GM21381 (cell line): Measurements from ENCODE around the gene CEP112.

Source experiments
- ATAC-seq: cut with Tn5 transposase; IDR thresholded peaks from one replicate; pipeline ENCODE4 v1.9.1; 2021; ENCODE audit warnings: mild to moderate bottlenecking, moderate library complexity; ENCODE audit not compliant: unreplicated experiment

The CEP112 gene

DNA sequence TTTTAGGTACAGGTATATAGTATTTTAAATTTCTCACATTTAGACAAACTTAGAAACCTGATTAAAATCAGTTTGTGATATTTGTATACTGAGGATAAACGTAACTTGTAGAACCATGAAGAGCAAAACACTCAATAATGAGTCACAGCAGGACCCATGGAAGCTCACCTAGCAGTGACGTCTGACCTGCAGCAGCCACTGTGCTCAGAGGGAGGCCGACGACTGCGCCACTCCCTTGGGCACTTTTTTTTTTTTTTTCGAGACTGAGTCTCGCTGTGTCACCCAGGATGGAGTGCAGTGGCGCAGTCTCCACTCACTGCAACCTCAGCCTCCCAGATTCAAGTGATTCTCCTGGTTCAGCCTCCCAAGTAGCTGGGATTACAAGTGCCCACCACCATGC lies 524.3 kb downstream of the CEP112 start:
- ATAC-seq: no peak

DNA sequence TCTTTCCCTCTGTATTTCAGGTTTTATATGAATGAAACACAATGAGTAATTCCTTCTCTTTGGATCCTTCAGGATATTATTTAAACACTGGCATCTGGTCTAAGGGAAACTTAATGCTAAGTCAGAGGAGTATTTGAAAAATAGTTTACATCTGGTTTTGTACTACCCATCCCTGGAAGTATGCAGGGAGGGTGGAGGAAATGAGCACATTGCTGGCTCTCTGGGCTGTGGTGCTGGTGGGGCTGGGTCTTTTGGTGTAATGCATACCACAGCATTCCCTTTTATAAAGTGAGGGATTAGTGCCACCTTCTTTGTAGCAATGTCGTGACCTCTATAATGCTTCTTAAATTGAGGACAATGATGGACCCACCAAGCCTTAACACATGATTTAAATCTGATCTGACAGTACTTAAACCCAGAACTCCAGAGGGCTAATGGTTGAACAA lies 525.0 kb downstream of the CEP112 start:
- no peak for ATAC-seq

DNA sequence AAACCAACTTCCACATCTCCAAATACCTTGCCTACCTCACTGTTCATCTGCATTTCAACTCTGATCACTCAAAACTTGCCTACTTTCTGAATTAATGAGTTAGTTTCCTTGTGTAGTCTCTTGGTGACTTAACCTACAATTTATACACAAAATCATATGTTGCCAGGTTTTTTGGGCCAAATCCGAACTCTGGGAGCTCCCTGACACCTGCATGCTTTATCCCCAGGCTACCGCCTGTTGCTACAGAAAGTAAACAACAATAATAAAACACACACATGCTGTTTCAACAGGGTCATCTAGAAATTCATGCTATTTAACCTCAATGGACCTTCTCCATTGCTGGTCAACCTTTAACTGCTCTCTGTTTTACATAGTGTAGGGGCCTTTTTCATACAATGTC lies 526.0 kb downstream of the CEP112 start:
- no peak for ATAC-seq

DNA sequence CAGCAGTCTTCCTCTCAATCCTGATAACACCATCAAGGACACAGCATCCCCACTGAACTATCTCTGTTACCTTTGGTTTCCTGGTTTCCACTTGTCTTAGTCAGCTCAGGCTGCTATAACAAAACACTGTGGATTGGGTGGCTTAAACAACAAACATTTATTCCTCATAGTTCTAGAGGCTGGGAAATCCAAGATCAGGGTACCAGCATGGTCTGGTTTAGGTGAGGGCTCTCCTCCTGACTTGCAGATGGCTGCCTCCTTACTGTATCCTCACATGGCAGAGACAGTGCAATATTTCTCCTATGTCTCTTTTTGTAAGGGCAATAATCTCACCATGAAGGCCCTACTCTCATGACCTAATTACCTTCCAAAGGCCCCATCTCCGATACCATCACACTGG lies 527.2 kb downstream of the CEP112 start:
- no peak for ATAC-seq

DNA sequence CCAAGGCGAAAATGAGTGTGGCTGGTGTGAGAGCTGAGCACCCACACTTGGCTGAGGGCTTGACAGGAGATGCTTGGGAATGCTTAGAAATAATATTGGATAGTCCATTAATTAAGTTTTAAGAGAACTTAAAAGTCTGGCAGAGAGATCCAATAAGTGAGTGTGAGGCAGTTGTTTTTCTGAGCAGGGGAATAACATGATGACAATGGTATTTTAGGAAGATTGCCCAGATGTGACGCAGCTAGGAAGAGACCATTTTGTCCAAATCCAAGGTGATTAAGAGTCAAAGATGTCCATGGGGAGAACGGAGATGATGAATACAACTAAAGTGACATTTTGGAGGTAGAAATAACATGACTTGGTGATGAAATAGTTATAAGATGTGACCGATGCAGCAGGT lies 527.7 kb downstream of the CEP112 start:
- ATAC-seq: no peak

DNA sequence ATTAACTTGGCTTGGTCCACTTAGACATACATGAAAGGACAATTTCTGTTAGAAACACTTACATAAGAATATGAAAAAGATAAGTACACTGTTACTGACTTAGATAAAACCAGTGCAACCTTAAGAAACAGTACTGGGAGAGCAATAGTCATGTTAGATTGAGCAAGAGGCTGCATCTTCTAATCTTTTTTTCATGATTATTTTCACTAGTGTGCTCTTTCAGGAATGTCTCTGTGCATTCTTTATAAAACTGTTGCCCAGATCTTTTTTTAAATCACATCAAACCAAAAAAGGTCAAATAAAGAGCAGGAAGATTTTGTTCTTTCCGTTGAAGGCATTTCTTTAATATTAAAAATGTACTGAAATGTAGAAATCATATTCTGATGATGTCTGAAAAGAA lies 529.7 kb downstream of the CEP112 start:
- ATAC-seq: no peak

DNA sequence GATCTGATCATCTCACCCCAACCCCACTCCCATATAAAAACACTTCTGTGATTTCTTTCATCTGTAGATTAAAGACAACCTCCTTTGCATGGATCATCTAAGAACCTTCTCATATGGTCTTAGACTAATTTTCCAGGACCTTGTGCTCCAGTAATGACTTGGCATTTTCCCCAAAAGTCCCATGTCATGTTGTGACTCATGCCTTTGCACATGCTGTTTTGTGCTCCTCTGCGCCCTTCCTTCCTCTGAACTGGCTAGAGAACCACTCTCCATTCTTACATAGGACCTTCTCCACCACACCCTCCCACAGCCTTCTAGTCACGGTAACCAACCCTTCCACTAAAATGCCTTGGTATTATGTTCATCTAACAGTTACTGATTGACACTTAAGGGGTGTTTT lies 531.0 kb downstream of the CEP112 start:
- ATAC-seq: no peak

DNA sequence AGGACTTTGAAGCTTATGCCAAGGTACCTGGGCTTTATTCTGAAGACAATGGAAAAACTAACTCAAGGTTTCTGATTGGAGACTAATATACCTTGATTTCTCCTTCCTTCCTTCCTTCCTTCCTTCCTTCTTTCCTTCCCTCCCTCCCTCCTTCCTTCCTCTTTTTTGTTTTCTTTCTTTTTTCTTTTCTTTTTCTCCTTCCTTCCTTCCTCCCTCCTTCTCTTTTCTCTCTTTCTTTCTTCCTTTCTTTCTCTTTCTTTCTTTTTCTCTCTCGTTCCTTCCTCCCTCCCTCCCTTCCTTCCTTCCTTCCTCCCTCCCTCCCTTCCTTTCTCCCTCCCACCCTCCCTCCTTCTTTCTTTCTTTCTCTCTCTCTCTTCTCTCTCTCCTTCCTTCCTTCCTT lies 531.9 kb downstream of the CEP112 start:
- no peak for ATAC-seq

DNA sequence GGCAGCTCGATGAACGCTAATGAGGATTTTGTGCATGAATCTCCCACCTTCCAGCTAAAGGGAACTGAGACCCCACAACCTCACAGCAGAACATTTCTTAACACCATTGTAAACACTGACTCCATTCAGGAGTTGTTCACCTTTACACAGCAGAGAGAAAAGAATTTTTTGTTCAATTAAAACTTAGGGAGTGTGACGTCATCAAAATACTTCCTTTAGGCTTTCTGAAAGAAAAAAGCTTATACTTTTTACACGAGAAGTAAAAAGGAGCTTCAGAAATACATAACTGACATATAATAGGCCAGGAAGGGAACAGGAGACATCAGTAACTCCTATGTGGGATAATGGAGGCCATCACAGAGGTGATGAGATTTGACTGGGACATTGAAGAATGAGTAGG lies 532.4 kb downstream of the CEP112 start:
- no peak for ATAC-seq

DNA sequence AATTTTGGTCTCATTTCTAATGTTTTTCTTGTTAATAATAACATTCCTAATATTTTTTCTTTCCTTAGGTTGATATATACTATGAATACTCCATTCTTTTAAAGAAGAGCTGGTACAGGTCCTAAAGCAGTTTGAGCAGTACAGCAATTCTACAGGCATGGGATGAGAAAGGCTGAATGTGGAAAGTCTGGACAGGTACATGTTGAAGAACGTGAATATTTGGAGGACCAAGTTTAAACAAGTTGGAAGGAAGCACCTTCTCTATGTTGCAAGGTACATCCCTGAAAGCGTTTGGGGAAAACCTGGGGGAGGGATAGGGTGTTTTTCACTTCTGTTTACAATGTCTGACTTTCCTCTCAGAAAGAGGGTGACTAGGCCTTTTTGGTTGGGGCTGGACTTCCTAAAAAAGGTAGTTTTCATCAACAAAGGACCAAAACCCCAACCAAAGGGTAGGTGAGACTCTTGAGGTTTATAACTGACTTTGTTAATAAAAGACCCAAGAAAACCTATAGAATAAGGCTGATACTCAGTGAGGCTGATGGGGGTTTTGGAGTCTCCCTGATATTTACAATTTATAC lies 534.6 kb downstream of the CEP112 start:
- ATAC-seq: no peak

DNA sequence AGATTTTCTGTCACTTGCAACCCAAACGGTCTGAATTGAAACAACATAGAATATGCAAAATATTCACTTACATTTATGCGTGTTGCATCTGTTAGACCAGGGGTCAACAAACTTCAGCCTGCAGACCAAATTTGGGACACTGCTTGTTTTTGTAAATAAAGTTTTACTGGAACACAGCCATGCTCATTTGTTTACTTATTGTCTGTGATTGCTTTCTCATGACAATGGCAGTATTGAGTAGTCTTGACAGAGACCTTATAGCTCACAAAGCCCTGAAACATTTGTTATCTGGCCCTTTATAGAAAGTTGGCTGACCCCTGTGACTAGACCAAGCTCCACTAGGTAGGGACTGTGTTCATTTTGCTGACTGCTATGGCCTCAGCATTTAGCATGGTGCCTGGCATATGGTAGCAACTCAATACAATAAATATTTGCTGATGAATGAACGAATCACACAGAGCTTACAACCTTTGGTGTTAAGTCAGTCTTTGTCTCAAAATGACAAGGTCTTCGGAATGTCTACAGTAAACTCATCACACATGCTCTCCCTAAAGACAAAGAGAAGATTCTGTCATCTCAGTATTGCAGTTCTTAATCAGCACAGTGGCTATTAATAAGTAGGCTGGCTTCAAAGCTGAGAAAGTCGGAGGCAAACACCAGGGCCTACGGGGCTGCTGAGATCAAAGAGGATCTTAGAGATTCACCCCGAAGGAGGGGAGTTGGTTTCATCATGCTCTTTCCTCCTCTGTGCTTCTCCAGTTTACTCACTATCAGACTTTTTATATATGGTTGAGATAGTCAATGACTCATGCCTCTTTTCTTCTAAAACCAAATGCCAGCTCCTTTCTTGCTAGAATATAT lies 535.3 kb downstream of the CEP112 start:
- ATAC-seq: no peak

DNA sequence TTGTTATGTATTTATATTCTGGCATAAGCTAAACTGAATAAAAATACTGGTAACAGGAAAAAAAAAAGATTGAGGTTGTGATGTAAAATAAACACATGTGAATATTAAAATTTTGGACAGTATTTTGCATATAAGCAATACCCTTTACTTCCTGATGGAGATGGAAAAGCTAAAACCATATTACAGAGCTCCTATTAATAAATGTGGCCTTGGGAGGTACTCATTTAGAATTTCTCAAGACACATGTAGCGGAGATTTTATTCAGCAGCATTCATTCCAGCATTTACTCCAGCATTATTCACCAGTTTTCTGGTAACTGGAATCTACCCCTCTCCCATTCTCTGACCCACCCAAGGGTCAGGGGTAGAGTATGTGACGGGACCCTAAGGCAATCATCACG lies 536.2 kb downstream of the CEP112 start:
- ATAC-seq: no peak

DNA sequence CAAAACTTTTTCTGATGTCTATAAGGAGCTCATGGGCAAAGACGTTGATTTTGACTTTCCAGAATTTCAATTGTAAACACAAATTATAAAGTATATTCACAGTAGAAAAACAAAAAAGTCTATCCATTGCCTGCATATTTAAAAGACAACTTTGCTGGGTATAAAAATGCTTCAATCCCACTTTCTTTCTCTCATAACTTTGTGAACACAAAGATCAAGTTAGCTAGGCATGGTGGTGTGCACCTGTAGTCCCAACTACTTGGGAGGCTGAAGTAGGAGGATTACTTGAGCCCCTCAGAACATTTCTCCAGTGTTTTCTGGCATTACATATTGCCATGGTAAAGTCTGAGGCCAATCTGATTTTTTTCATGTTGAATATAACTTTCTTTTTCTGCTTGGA lies 547.4 kb downstream of the CEP112 start:
- ATAC-seq: no peak

DNA sequence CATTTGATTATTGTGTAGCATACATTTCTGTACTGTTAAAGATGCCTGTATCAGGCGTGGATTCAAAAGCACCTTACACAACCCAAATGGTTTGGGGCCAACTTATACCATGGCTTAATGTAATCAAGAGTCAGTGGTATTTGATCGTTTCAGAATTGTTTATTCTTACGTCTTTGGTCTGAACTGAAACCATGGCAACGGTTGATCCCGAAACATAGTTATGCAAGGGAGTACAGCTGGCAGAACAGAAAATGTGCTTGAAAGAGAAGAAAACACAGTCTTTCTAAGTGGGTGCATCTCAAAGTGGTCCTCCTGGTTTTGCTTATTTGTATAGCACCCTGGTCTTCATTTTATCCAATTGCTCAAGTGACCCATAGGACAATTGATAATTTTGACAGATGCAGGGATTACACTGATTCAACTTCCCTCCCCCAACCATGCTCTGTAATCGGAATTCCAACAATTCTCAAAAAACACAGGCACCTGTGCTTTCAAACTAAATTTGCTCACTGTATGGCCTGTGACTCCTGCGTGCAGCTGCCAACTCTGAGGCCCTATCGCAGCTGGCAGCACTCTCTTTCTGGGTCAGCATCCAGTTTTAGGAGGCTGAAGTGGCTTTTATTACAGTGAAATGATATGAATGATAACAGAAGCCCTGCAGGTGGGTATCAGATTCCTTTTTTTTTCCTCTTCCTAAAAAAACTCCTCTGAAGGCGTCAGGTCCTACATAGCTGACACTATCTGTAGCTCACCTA lies 553.5 kb downstream of the CEP112 start:
- ATAC-seq: no peak

DNA sequence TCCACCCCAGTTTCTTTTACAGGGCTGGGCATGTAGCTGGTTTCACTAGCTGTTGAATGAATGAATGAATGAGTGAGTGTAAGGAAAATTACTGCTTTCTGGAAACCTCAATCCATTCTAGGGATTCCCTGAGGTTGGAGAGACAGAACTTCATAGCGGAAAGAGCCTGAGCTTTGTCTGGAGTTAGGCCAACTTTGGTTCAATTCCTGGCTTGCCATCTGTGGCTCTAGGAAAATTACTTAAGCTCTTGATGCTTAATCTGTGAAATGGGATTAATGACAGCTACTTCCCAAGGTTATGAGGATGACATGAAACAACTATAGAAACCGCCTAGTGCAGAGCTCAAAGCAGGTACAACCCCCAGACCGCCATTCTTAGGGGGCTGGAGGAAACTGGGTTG lies 554.1 kb downstream of the CEP112 start:
- ATAC-seq: no peak

DNA sequence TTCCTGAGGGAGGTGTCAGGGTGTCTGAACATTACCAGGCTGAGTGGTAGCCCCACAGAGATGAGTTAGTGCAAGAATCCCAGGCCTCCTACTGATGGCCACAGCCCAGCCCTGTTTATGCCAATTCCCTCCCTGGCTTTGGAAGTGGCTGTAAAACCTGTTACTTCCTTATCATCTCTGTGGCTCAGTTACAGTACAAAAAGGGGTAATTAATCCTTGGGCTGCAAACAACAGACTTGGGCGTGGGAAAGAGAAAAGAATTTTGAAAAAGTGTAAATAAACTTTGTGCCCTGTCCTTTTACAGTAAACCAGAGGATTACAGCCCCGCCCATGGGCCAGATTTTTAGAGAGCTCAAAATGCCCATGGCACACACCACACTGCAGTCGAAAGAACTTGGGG lies 557.4 kb downstream of the CEP112 start:
- ATAC-seq: no peak

DNA sequence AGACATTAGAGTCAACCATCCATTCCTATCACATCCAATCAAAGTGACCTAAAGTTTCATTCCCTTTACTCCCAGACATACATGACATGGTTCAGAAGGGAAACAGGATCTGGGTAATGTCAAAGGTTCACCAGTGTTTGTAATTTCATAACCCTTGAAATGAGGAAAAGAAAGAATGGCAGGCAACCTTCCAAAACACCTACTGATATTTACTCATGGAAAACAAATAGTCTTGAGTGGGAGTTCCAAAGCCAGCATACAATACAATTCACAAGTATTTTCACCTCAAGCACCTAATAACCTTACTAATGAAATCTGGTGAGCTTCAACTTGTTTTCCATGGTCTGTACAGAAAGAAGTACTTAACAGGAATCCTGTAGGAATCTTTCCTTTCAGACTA lies 557.9 kb downstream of the CEP112 start:
- no peak for ATAC-seq

DNA sequence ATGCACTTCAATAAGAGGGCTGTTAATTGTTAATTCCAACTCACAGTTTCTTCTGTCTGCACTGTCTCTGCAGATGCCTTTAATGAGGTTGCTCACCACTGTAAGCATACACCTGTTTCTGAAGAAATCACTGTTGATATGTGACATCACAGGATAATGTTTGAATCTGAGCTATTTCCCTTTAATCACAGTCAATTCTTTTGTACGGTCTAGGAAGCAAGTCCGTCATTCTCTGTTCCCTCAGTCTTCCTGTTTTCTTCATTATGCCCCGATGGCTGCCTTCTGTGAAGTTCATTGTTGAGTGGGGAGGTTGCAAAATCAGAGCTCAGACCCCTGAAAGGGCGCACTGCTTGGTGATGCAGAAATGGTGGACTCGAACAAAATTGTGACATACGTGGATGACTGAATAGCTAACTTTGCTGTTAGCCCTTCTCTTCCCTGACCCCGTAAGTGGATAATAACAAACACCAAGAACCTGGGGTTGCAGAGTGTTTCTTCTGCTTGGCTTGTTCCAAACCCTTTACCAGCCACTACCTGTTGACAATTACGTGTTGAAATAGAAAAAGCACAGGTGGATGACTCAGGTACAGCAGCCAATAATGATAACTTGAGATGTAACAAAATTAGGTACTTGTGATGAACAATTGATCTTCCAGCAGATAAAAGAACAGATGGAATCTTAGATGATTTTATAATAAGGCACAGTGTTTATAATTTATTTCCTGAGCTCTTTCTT lies 558.6 kb downstream of the CEP112 start:
- ATAC-seq: no peak

DNA sequence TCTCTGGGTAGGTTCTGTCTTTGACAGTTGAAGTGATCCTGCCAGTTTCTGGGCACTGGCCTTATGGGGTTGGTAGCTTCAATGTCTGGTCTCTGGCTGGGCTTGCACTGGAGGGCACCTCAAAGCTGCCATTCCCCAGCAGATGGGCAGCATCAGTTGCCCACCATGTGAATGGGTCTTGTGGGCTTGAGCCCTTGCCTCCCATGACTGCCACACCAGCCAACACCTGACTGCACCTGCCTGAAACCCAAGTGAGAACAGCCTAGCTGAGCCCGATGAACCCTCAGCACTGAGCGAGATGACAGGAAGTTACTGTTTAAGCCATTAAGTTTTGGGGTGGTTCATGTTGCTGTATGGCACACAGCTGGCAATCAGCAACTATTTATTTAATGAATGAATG lies 561.4 kb downstream of the CEP112 start:
- ATAC-seq: no peak

DNA sequence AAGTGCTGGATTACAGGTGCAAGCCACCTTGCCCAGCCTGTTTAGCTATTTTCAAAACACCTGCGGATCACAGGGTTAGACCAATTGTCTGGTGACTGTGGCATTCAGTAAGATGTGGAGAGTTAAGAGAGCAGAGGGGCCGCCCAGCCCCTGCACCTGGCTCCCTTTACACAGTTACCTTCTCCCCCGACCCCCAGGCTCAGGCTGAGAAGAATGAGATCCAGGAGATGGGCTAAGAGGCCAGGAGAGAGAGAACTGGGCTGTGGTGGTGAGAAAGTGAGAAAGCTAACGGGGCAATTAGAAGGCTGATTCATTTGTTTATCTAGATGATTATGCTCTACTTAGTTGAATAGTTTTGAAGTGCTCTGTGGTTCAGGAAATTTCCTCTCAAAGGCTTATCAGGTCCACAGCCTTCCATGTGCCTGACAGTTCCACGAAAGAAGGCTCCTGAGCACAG lies 562.7 kb downstream of the CEP112 start:
- ATAC-seq: no peak

DNA sequence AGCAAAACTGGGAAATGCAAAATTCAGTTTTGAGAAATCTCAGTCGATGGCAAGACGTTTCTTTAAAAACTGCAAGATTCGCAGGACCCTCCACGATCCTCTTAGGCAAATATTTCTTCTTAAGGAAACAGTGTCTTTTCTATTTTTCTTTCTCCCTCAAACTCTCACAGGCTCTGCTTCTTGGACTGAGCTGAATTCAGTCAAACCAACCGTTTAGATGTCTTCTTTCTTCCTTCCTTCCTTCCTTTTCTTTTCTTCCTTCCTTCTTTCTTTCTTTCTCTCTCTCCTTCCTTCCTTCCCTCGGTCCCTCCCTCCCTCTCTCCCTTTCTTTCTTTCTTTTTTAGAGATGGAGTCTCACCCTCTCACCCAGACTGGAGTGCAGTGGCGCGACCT lies 563.3 kb downstream of the CEP112 start:
- ATAC-seq: no peak
